Endodermal cell (in vitro differentiated cells): Measurements from ENCODE around the gene VTI1A. TPM values are rescaled to one million over a fixed set of nuclear protein-coding genes. Genes with fewer than 3 reads are reported as not detected.

Experiments
- DNase-seq: peaks from one replicate; pipeline ENCODE4 v3.0.0-alpha.2; 2017
- H3K27ac ChIP-seq: 2 replicates; pipeline ENCODE4 v1.5.1; 2013; ENCODE audit warnings: mild to moderate bottlenecking, low read depth, low read length, moderate library complexity
- H3K27me3 ChIP-seq: 2 replicates; pipeline ENCODE4 v1.6.1; 2013; ENCODE audit warnings: mild to moderate bottlenecking, low read length, moderate library complexity; ENCODE audit not compliant: insufficient read depth, control insufficient read depth, poor library complexity, severe bottlenecking
- H3K36me3 ChIP-seq: 2 replicates; pipeline ENCODE4 v1.7.0; 2013; ENCODE audit warnings: mild to moderate bottlenecking, low read length, moderate library complexity; ENCODE audit not compliant: control insufficient read depth, insufficient read depth
- H3K4me1 ChIP-seq: one replicate; pipeline ENCODE4 v1.7.0; 2013; ENCODE audit warnings: low read length; ENCODE audit not compliant: control insufficient read depth, insufficient read depth
- H3K4me3 ChIP-seq: 2 replicates; pipeline ENCODE4 v1.5.1; 2013; ENCODE audit warnings: mild to moderate bottlenecking, low read length, moderate library complexity
- H3K9ac ChIP-seq: 2 replicates; pipeline ENCODE4 v1.6.1; 2013; ENCODE audit warnings: mild to moderate bottlenecking, low read length, moderate library complexity; ENCODE audit not compliant: poor library complexity, severe bottlenecking; ENCODE audit errors: extremely low read depth
- H3K9me3 ChIP-seq: 2 replicates; pipeline ENCODE4 v1.6.1; 2013; ENCODE audit warnings: mild to moderate bottlenecking, low read length, moderate library complexity; ENCODE audit not compliant: control insufficient read depth
- H3K27ac Mint-ChIP-seq: 2 replicates; pipeline ENCODE4 v1.8.0; 2020; ENCODE audit warnings: mixed read lengths
- H3K27me3 Mint-ChIP-seq: 2 replicates; pipeline ENCODE4 v1.8.0; 2021; ENCODE audit warnings: mild to moderate bottlenecking, mixed read lengths; ENCODE audit not compliant: insufficient read depth
- H3K36me3 Mint-ChIP-seq: 2 replicates; pipeline ENCODE4 v1.8.0; 2020; ENCODE audit warnings: low read depth, mixed read lengths
- H3K4me1 Mint-ChIP-seq: 2 replicates; pipeline ENCODE4 v1.8.0; 2020; ENCODE audit warnings: mixed read lengths
- H3K4me3 Mint-ChIP-seq: 2 replicates; pipeline ENCODE4 v1.8.0; 2020; ENCODE audit warnings: mild to moderate bottlenecking, moderate library complexity, mixed read lengths
- H3K9me3 Mint-ChIP-seq: 2 replicates; pipeline ENCODE4 v1.8.0; 2020; ENCODE audit warnings: mild to moderate bottlenecking, mixed read lengths
- WGBS, 2 experiments: methylation state at CpG; one replicate each; pipeline versions ENCODE4 v1.1.5 to v1.1.7; 2013; ENCODE audit warnings: missing lambda C conversion rate in 2 of 2, mixed read lengths in 1 of 2; ENCODE audit not compliant: insufficient coverage in 1 of 2, insufficient read length in 1 of 2; 5-methylcytosine and 5-hydroxymethylcytosine counted together
- total RNA-seq, 2 donors: library from RNA; stranded (reverse); fragmentation: NEBNext Ultra II Directional in 1 of 2; extraction: Animal tissue kit (Norgen Biotek cat#: 25700) in 1 of 2; gene quantifications; 2 replicates in 1 of 2; 3 replicates in 1 of 2; pipeline ENCODE4 v1.2.1, GENCODE V29; 2021
- TF ChIP-seq, protein P1 (sequence below): fragments of 200-600 bp; sonication (generic); conservative IDR thresholded peaks from 2 replicates; pipeline ENCODE4 v1.5.0; 2021; ENCODE audit warnings: antibody characterized with exemption, mild to moderate bottlenecking

VTI1A gene
- total RNA-seq, 2 donors from 2014 or later, result 27.0 to 29.9 TPM

DNA sequence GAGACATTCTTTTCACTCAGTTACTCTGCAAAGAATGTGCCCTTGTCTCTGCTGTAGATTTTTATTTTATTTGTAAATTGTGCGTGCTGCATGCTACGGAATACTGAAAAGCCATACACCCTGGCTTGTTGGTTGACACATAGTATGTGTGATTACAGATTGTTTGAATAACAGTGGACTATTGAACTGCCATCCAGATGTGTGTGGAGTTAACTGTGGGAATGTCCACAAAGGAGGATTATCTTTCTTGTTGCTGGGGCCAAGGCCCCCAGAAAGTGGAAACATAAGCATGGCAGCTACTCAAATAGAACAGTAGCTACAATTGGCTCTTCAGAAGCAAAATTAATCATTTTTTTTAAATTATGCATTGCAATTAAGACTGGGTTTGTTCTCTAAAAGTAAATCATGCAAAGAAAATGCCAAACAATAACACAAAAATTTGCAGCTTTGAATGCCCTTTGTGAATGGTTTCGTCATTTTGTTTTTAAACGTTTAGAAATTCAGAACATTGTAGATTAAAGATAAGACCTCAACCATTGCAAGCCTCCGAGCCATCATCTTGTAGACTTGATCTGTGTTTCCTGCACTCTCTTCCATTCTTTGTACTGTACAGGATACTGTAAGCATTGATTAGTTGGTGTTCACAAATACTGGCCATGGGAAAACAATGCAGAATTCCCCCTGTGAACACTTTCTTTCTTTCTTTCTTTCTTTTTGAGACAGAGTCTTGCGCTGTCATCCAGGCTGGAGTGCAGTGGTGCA is 292.8 kb downstream of the VTI1A start:
- Histone ChIP-seq H3K4me1 (peaks cover 4% of the 10 kb centered on the region), H3K36me3 (no peaks in the 10 kb centered on the region), H3K4me3 (no peak overlapping the region), H3K9ac (no peak overlapping the region), H3K27ac (no peak overlapping the region), H3K9me3 (no peaks in the 10 kb centered on the region), H3K27me3 (no peaks in the 10 kb centered on the region)
- Mint-ChIP-seq H3K4me3 (no peak overlapping the region), H3K9me3 (no peaks in the 10 kb centered on the region), H3K27ac (no peak overlapping the region), H3K27me3 (no peaks in the 10 kb centered on the region), H3K36me3 (peaks cover 2% of the 10 kb centered on the region), H3K4me1 (peaks cover 46% of the 10 kb centered on the region)
- TF ChIP-seq, protein P1, sequence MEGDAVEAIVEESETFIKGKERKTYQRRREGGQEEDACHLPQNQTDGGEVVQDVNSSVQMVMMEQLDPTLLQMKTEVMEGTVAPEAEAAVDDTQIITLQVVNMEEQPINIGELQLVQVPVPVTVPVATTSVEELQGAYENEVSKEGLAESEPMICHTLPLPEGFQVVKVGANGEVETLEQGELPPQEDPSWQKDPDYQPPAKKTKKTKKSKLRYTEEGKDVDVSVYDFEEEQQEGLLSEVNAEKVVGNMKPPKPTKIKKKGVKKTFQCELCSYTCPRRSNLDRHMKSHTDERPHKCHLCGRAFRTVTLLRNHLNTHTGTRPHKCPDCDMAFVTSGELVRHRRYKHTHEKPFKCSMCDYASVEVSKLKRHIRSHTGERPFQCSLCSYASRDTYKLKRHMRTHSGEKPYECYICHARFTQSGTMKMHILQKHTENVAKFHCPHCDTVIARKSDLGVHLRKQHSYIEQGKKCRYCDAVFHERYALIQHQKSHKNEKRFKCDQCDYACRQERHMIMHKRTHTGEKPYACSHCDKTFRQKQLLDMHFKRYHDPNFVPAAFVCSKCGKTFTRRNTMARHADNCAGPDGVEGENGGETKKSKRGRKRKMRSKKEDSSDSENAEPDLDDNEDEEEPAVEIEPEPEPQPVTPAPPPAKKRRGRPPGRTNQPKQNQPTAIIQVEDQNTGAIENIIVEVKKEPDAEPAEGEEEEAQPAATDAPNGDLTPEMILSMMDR, result no peak
- 80 to 94% methylated on average over 5 to 6 of the region's 6 CpGs for WGBS, 2 experiments
- DNase-seq, result no peak

DNA sequence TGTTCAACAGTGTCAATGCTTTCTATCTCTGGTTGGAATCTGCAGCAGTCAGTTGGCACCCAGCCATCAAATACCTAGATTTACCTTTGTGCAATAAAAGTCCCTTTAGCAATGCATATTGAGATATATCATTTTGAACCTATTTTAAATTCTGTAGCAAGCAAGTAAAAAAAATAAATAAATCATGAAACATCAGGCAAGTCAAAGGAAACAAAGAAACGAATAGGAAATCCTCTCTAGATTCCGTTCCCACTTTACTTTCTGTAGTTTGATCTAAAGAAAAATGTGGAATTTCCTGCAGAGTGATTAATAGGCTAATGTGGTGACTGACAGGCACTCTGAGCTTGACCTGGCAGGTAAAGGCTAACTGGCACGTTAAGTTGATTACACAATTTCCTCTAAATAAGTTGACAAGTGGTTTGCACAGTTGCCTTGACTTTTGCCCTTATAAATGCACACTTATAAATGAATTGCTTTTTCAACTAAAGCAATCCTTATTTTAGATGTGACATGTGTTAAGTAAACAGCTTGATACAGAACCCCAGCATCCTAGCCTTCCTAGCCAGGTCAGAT is 294.9 kb downstream of the VTI1A start:
- no peaks in the 10 kb centered on the region for H3K9me3 ChIP-seq
- Mint-ChIP-seq H3K4me1 (peaks cover 52% of the 10 kb centered on the region), H3K9me3 (no peaks in the 10 kb centered on the region), H3K27ac (no peak overlapping the region), H3K27me3 (no peaks in the 10 kb centered on the region), H3K36me3 (no peaks in the 10 kb centered on the region), H3K4me3 (no peak overlapping the region)
- H3K4me3 ChIP-seq, result no peak overlapping the region
- no peak overlapping the region for H3K27ac ChIP-seq
- WGBS, 2 experiments, result 71 to 81% methylated on average over 3 of the region's 3 CpGs
- no peaks in the 10 kb centered on the region for H3K36me3 ChIP-seq
- DNase-seq, result no peak
- TF ChIP-seq, protein P1, result no peak
- no peaks in the 10 kb centered on the region for H3K27me3 ChIP-seq
- H3K9ac ChIP-seq, result no peak overlapping the region
- H3K4me1 ChIP-seq, result peaks cover 4% of the 10 kb centered on the region

DNA sequence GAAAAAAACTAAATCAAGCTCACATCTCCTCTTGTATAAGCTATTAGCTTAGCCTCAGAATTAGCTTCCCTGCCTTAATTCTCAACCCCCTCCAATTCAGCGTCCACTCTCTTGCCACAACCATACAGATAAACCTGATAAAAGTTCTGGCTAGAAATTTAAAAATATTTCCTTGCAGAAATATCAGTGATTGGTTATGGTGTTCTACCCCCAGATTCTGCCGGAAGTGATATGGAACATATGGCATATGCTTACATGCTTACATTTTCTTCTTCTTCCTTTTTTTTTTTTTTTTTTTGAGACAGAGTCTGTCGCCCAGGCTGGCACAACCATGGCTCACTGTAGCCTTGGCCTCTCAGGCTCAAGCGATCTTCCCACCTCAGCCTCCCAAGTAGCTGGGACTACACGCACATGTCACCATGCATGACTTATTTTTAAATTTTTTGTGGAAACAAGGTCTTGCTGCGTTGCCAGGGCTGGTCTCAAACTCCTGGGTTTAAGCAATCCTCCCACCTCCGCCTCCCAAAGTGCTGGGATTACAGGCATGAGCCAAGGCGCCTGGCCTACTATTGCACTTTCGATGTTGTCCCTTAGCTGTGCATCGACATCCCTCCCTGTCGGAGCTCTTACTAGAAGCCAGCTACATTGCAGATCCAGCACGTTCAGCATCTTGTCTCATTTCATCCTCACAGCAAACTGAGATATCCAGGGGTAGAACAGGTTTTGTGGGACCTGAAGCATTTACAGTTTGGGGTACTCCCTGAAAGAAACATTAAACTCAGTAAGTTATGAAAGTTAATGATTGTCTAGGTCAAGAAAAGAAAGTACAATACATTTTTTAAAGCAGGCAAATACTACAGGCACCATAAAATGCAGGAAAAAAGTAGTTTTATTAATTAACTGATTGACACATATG is 297.4 kb downstream of the VTI1A start:
- H3K4me3 Mint-ChIP-seq, result no peak overlapping the region
- H3K4me1 Mint-ChIP-seq, result peaks cover 49% of the 10 kb centered on the region
- H3K9me3 Mint-ChIP-seq, result no peaks in the 10 kb centered on the region
- no peak overlapping the region for H3K9ac ChIP-seq
- no peaks in the 10 kb centered on the region for H3K9me3 ChIP-seq
- H3K27ac ChIP-seq, result no peak overlapping the region
- peaks cover 17% of the 10 kb centered on the region for H3K4me1 ChIP-seq
- H3K36me3 ChIP-seq, result no peaks in the 10 kb centered on the region
- H3K27me3 Mint-ChIP-seq, result no peaks in the 10 kb centered on the region
- no peak overlapping the region for H3K4me3 ChIP-seq
- TF ChIP-seq, protein P1, result no peak
- no peaks in the 10 kb centered on the region for H3K27me3 ChIP-seq
- no peak overlapping the region for H3K27ac Mint-ChIP-seq
- no peak for DNase-seq
- WGBS, 2 experiments, result 92% methylated on average over 8 to 12 of the region's 12 CpGs
- no peaks in the 10 kb centered on the region for H3K36me3 Mint-ChIP-seq
